ENCODE measurements around the gene ASMTL.
"Not testable (repeated sequence)": the region's sequence is repeated elsewhere in the genome, so short reads cannot be mapped to it uniquely, and the experiment has no call there.

ASMTL gene

GRCh38 chrX:1493877-1494510 is 41.3 kb upstream of the ASMTL start:
- Histone ChIP-seq H3K27me3 (no peaks in the 10 kb centered on the region), H3K4me3 (no peak overlapping the region), H3K27ac (no peak overlapping the region), H3K9me3 (peaks cover 0 to 7% (median 4%) of the 10 kb centered on the region in 3 donors), H3K4me1 (peaks cover 0 to 8% (median 0%) of the 10 kb centered on the region in 4 donors), H3K36me3 (no peaks in the 10 kb centered on the region)
- intact Hi-C loops (cut with DNase I; ENCODE audit: low total_unique reads): no loop called here
- DNase-seq: no peak
- TF ChIP-seq CTCF (IDR thresholded peaks at IDR 0.05): no peak

GRCh38 chrX:1493412-1493811 is 40.7 kb upstream of the ASMTL start:
- Histone ChIP-seq H3K27ac (no peak overlapping the region), H3K36me3 (no peaks in the 10 kb centered on the region), H3K4me3 (no peak overlapping the region), H3K9me3 (peaks cover 0 to 7% (median 4%) of the 10 kb centered on the region in 3 donors), H3K27me3 (no peaks in the 10 kb centered on the region), H3K4me1 (peaks cover 0 to 8% (median 0%) of the 10 kb centered on the region in 4 donors)
- intact Hi-C loops (cut with DNase I; ENCODE audit: low total_unique reads): no loop called here
- no peak for DNase-seq
- TF ChIP-seq CTCF (IDR thresholded peaks at IDR 0.05): no peak

- no peaks in the 10 kb centered on the region for H3K36me3 ChIP-seq
- intact Hi-C loops (cut with DNase I; ENCODE audit: low total_unique reads): no loop called here
- H3K4me1 ChIP-seq: peaks cover 0 to 8% (median 0%) of the 10 kb centered on the region in 4 donors
- no peak for TF ChIP-seq CTCF (IDR thresholded peaks at IDR 0.05)
- peaks cover 0 to 7% (median 4%) of the 10 kb centered on the region in 3 donors for H3K9me3 ChIP-seq
- H3K27ac ChIP-seq: no peak overlapping the region
- H3K4me3 ChIP-seq: no peak overlapping the region
- DNase-seq: no peak
- H3K27me3 ChIP-seq: peaks cover 0 to 3% of the 10 kb centered on the region in 2 donors
These were observed 39.8 kb upstream of the ASMTL start for GRCh38 chrX:1492421-1493012.

GRCh38 chrX:1491851-1492349 is 39.2 kb upstream of the ASMTL start:
- Histone ChIP-seq H3K9me3 (peaks cover 0 to 7% (median 4%) of the 10 kb centered on the region in 3 donors), H3K27ac (no peak overlapping the region), H3K4me1 (peaks cover 0 to 8% (median 0%) of the 10 kb centered on the region in 4 donors), H3K4me3 (no peak overlapping the region), H3K27me3 (peaks cover 0 to 7% of the 10 kb centered on the region in 2 donors), H3K36me3 (no peaks in the 10 kb centered on the region)
- DNase-seq: no peak
- no peak for TF ChIP-seq CTCF (IDR thresholded peaks at IDR 0.05)
- intact Hi-C loops (cut with DNase I; ENCODE audit: low total_unique reads): no loop called here

- intact Hi-C loops (cut with DNase I; ENCODE audit: low total_unique reads); H3K9me3 ChIP-seq; H3K27ac ChIP-seq; H3K4me1 ChIP-seq; DNase-seq; H3K36me3 ChIP-seq; H3K4me3 ChIP-seq: not testable (repeated sequence)
- H3K27me3 ChIP-seq: peaks cover 0 to 13% of the 10 kb centered on the region in 2 donors
These were observed 38.5 kb upstream of the ASMTL start for GRCh38 chrX:1491248-1491647.

GRCh38 chrX:1490723-1491122 is 38.0 kb upstream of the ASMTL start:
- DNase-seq; H3K4me3 ChIP-seq; intact Hi-C loops (cut with DNase I; ENCODE audit: low total_unique reads); H3K36me3 ChIP-seq; H3K4me1 ChIP-seq; H3K27ac ChIP-seq; H3K9me3 ChIP-seq: not testable (repeated sequence)
- H3K27me3 ChIP-seq: peaks cover 0 to 17% of the 10 kb centered on the region in 2 donors

- H3K27ac ChIP-seq; H3K9me3 ChIP-seq; H3K36me3 ChIP-seq; H3K4me1 ChIP-seq; intact Hi-C loops (cut with DNase I; ENCODE audit: low total_unique reads); DNase-seq; H3K4me3 ChIP-seq: not testable (repeated sequence)
- peaks cover 0 to 17% of the 10 kb centered on the region in 2 donors for H3K27me3 ChIP-seq
These were observed 36.6 kb upstream of the ASMTL start for GRCh38 chrX:1489354-1489753.

All from tibial artery (tissue), 4 donors.